K562 (cell line): Measurements from ENCODE around the gene GSDME. TPM values are rescaled to one million over a fixed set of nuclear protein-coding genes. Genes with fewer than 3 reads are reported as not detected.

ENCODE experiments used
- PCBP2 ChIP-seq: fragments of 200-400 bp; formaldehyde crosslinking; IDR thresholded peaks from 2 replicates; pipeline ENCODE4 v1.6.1; 2018; ENCODE audit warnings: low read length, low read depth, mild to moderate bottlenecking, moderate library complexity; ENCODE audit not compliant: poor library complexity, severe bottlenecking
- ZNF24 ChIP-seq: fragments of 450-650 bp; IDR thresholded peaks from 2 replicates; pipeline ENCODE4 v1.6.1; 2016
- ZNF76 ChIP-seq: fragments of 250-450 bp; sonication (Bioruptor Pico); IDR thresholded peaks from 2 replicates; pipeline ENCODE4 v1.4.0; 2020; ENCODE audit warnings: mild to moderate bottlenecking, moderate library complexity, borderline replicate concordance
- polyA plus RNA-seq, 8 experiments: library from polyadenylated mRNA; depleted of rRNA in 4 of 8; stranded (reverse) in 5 of 8; unstranded in 3 of 8; fragments of >200 nt; fragmentation: Nextera tagmentation in 2 of 8; fragmentation: Illumina TruSeq in 1 of 8; extraction: Ambion mirVana in 2 of 8; extraction: Trizol in 1 of 8; gene quantifications; 2 replicates each; pipeline versions ENCODE4 v1.2.1 to v1.2.3, GENCODE V29; 2011 to 2014; ENCODE audit warnings: inconsistent platforms in 1 of 8, missing spikeins in 1 of 8
- total RNA-seq, 7 experiments: library from RNA; depleted of rRNA in 6 of 7; stranded (reverse); fragments of >200 nt in 6 of 7; fragmentation: Illumina TruSeq in 2 of 7; extraction: Trizol in 2 of 7; gene quantifications; 2 replicates each; pipeline versions ENCODE4 v1.2.1 to v1.2.3, GENCODE V29; 2011 to 2021; ENCODE audit warnings: low replicate concordance in 1 of 7
- TF ChIP-seq, protein P1 (sequence below), 2 experiments: fragments of 450-650 bp; formaldehyde crosslinking in 1 of 2; IDR thresholded peaks; 2 replicates each; pipeline versions ENCODE4 v1.4.0 to v1.6.1; 2014 to 2020; ENCODE audit warnings: mild to moderate bottlenecking in 2 of 2, borderline replicate concordance in 1 of 2, low read depth in 1 of 2
- TF ChIP-seq, protein P2 (sequence below), 2 experiments: fragments of 450-650 bp in 1 of 2; IDR thresholded peaks; 2 replicates each; pipeline ENCODE4 v1.6.1; 2011 to 2017; ENCODE audit warnings: low read depth in 2 of 2, antibody characterized with exemption in 1 of 2, borderline replicate concordance in 1 of 2, low read length in 1 of 2, mild to moderate bottlenecking in 1 of 2, mixed read lengths in 1 of 2; ENCODE audit not compliant: control insufficient read depth in 1 of 2

The GSDME gene
- total and polyA plus RNA-seq, 9 of the 15 experiments (the other 6 are each of a cell fraction or from before 2014, with no cell fraction given) = 0.37 to 1.9 (median 0.62) TPM

DNA sequence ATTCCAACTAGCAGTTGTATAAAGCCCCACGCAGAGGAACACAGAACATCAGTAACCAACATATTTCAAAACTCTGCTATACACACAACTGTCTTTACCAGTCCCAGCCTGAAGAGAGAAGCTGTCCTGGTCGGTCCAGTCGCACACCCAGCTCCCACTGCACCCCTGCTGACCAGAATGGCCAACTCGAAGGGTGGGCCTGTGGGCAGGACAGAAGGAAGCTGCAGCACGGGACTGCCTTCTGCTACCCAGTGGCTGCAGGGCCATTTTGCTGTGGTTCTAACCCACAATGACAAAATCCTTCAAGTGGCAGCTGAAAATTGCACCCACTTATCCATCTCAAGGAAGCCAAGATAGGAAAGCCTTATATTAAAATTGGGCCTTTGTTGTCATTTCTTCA is 48.2 kb downstream of the GSDME start (continued):
- TF ChIP-seq, protein P1, sequence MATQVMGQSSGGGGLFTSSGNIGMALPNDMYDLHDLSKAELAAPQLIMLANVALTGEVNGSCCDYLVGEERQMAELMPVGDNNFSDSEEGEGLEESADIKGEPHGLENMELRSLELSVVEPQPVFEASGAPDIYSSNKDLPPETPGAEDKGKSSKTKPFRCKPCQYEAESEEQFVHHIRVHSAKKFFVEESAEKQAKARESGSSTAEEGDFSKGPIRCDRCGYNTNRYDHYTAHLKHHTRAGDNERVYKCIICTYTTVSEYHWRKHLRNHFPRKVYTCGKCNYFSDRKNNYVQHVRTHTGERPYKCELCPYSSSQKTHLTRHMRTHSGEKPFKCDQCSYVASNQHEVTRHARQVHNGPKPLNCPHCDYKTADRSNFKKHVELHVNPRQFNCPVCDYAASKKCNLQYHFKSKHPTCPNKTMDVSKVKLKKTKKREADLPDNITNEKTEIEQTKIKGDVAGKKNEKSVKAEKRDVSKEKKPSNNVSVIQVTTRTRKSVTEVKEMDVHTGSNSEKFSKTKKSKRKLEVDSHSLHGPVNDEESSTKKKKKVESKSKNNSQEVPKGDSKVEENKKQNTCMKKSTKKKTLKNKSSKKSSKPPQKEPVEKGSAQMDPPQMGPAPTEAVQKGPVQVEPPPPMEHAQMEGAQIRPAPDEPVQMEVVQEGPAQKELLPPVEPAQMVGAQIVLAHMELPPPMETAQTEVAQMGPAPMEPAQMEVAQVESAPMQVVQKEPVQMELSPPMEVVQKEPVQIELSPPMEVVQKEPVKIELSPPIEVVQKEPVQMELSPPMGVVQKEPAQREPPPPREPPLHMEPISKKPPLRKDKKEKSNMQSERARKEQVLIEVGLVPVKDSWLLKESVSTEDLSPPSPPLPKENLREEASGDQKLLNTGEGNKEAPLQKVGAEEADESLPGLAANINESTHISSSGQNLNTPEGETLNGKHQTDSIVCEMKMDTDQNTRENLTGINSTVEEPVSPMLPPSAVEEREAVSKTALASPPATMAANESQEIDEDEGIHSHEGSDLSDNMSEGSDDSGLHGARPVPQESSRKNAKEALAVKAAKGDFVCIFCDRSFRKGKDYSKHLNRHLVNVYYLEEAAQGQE (IDR thresholded peaks at IDR 0.05; ENCODE audit: borderline replicate concordance) = no peak
- TF ChIP-seq, protein P1 (CRISPR knock-in tag; IDR thresholded peaks at IDR 0.05; ENCODE audit: low read depth) = no peak
- no peak for TF ChIP-seq ZNF76 (CRISPR knock-in tag)
- TF ChIP-seq ZNF24 = no peak
- TF ChIP-seq PCBP2 = no peak
- TF ChIP-seq, protein P2, sequence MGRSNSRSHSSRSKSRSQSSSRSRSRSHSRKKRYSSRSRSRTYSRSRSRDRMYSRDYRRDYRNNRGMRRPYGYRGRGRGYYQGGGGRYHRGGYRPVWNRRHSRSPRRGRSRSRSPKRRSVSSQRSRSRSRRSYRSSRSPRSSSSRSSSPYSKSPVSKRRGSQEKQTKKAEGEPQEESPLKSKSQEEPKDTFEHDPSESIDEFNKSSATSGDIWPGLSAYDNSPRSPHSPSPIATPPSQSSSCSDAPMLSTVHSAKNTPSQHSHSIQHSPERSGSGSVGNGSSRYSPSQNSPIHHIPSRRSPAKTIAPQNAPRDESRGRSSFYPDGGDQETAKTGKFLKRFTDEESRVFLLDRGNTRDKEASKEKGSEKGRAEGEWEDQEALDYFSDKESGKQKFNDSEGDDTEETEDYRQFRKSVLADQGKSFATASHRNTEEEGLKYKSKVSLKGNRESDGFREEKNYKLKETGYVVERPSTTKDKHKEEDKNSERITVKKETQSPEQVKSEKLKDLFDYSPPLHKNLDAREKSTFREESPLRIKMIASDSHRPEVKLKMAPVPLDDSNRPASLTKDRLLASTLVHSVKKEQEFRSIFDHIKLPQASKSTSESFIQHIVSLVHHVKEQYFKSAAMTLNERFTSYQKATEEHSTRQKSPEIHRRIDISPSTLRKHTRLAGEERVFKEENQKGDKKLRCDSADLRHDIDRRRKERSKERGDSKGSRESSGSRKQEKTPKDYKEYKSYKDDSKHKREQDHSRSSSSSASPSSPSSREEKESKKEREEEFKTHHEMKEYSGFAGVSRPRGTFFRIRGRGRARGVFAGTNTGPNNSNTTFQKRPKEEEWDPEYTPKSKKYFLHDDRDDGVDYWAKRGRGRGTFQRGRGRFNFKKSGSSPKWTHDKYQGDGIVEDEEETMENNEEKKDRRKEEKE (IDR thresholded peaks at IDR 0.05; ENCODE audit: borderline replicate concordance in 1 of 2, control insufficient read depth in 1 of 2, low read depth in 2 of 2, low read length in 1 of 2) = no peak
